Aorta (tissue), 5 donors: ENCODE measurements around the gene KDM5B. TPM values are rescaled to one million over a fixed set of nuclear protein-coding genes. Genes with fewer than 3 reads are reported as not detected.
A peak's percentile ranks its signal among the peaks of the same experiment; 100 is the strongest.

ENCODE experiments used
- ATAC-seq: fragments of 200-7000 bp; cut with Tn5 transposase; one replicate; pipeline ENCODE4 v1.9.1; 2022; ENCODE audit warnings: moderate library complexity; ENCODE audit not compliant: low FRiP score
- DNase-seq, 2 donors: peaks; one replicate each; pipeline ENCODE4 v3.0.0-alpha.2; 2020
- H3K27ac ChIP-seq, 2 donors: one replicate each; pipeline ENCODE4 v1.5.1; 2013; ENCODE audit warnings: low read length in 2 of 2, mild to moderate bottlenecking in 2 of 2, moderate library complexity in 2 of 2, control low read depth in 1 of 2, inconsistent platforms in 1 of 2, low read depth in 1 of 2
- H3K27me3 ChIP-seq, 2 donors: one replicate each; pipeline ENCODE4 v1.6.1; 2013; ENCODE audit warnings: control low read depth in 1 of 2, low read length in 1 of 2, mild to moderate bottlenecking in 1 of 2, moderate library complexity in 1 of 2; ENCODE audit not compliant: insufficient read depth in 2 of 2, control insufficient read depth in 1 of 2
- H3K36me3 ChIP-seq, 2 donors: one replicate each; pipeline ENCODE4 v1.6.1; 2013; ENCODE audit warnings: control low read depth in 1 of 2, low read length in 1 of 2, mild to moderate bottlenecking in 1 of 2; ENCODE audit not compliant: insufficient read depth in 2 of 2, control insufficient read depth in 1 of 2
- H3K4me1 ChIP-seq, 2 donors: one replicate each; pipeline ENCODE4 v1.6.1; 2013; ENCODE audit warnings: low read length in 2 of 2, control low read depth in 1 of 2, mild to moderate bottlenecking in 1 of 2, moderate library complexity in 1 of 2; ENCODE audit not compliant: insufficient read depth in 2 of 2, control insufficient read depth in 1 of 2
- H3K4me3 ChIP-seq, 2 donors: one replicate each; pipeline ENCODE4 v1.5.1; 2013; ENCODE audit warnings: low read length in 2 of 2, control low read depth in 1 of 2, mild to moderate bottlenecking in 1 of 2
- H3K9me3 ChIP-seq: one replicate; pipeline ENCODE4 v1.6.1; 2013; ENCODE audit warnings: mild to moderate bottlenecking, low read length; ENCODE audit not compliant: control insufficient read depth
- WGBS, 2 donors: extraction: QIAGEN DNeasy Blood & Tissue Kit; methylation state at CpG; one replicate each; pipeline ENCODE4 v1.1.7; 2013; 5-methylcytosine and 5-hydroxymethylcytosine counted together
- intact Hi-C, 2 donors: fragments of 100-400 bp; cut with DNase I; formaldehyde crosslinking; loops; one replicate each; pipeline versions ENCODE4 v1.14.2 to v1.15.0; 2022
- polyA plus RNA-seq, 2 donors: library from polyadenylated mRNA; stranded (reverse); fragments of 200-250 nt; gene quantifications; one replicate each; pipeline ENCODE4 v1.2.3, GENCODE V29; 2013
- total RNA-seq, 2 donors: library from RNA; stranded (reverse); fragmentation: NEBNext Ultra II Directional; extraction: Animal tissue kit (Norgen Biotek cat#: 25700); gene quantifications; one replicate each; pipeline ENCODE4 v1.2.1, GENCODE V29; 2021
- donor health status: healthy with polysubstance abuse.
- donor health status: Bipolar disorder and iron deficiency.
- donor health status: DM: no; HTN: no; CAD: no.
- donor health status: DM: no; HTN: no; CAD: no.
- donor health status: DM: yes; HTN: yes; CAD: no.

KDM5B gene
- total and polyA plus RNA-seq, 4 donors: 3.1 to 75.6 (median 33.1) TPM

DNA sequence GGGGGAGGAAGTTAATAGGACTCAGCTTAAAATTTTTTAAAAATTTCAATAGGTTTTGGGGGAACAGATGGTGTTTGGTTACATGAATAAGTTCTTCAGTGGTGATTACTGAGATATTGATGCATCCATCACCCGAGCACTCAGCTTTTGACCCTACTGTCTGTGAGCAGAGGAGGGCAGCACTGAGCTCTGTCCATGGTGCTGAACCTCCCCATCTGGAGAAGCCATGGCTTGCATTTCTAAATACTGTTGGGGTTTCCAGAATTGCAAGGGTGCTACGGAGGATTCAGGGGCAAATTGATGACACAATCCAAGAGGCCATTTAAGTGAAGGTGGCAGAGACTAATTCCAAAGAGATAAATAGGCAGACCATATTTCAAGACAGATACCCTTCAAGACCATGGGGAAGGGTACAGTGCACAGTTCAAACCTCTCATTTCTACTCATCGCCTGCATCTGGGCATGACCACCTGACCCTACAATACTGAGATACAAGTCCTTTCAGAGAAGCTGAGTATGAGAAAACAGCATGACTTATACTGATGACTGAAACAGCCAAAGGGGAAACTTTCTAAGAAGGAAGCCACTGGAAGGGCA lies 115.2 kb downstream of the KDM5B start:
- H3K27ac ChIP-seq: no peak overlapping the region
- DNase-seq: peak; percentile 75 to 83
- H3K9me3 ChIP-seq: no peaks in the 10 kb centered on the region
- no peaks in the 10 kb centered on the region for H3K36me3 ChIP-seq
- WGBS, 2 donors: 32 to 33% methylated on average over 3 of the region's 3 CpGs
- H3K27me3 ChIP-seq: peaks cover 0 to 2% of the 10 kb centered on the region in 2 donors
- intact Hi-C loops: no loop called here
- peak; percentile 68 for ATAC-seq
- H3K4me1 ChIP-seq: no peaks in the 10 kb centered on the region
- no peak overlapping the region for H3K4me3 ChIP-seq

DNA sequence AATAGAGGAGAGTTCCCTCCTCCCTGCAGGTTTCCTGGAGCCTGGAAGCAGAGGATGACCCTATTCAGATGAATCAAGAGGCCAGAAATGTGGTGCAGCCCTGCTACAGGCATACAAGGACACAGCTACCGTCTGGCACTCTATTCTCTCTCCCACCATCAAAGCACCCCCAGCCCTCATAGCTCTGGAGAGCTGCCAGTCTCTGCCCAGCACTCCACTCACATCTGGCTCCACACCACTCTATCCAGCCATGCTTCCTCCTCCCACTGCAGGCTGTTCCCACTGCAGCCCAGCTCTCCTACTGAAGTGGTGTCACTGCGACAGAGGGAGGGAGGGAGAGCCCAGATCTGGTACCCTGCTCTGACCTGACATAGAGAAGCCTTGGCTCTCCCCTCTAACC lies 116.4 kb downstream of the KDM5B start:
- no peak for ATAC-seq
- H3K27me3 ChIP-seq: peaks cover 0 to 2% of the 10 kb centered on the region in 2 donors
- 27 to 54% methylated on average over 1 to 2 of the region's 2 CpGs for WGBS, 2 donors

DNA sequence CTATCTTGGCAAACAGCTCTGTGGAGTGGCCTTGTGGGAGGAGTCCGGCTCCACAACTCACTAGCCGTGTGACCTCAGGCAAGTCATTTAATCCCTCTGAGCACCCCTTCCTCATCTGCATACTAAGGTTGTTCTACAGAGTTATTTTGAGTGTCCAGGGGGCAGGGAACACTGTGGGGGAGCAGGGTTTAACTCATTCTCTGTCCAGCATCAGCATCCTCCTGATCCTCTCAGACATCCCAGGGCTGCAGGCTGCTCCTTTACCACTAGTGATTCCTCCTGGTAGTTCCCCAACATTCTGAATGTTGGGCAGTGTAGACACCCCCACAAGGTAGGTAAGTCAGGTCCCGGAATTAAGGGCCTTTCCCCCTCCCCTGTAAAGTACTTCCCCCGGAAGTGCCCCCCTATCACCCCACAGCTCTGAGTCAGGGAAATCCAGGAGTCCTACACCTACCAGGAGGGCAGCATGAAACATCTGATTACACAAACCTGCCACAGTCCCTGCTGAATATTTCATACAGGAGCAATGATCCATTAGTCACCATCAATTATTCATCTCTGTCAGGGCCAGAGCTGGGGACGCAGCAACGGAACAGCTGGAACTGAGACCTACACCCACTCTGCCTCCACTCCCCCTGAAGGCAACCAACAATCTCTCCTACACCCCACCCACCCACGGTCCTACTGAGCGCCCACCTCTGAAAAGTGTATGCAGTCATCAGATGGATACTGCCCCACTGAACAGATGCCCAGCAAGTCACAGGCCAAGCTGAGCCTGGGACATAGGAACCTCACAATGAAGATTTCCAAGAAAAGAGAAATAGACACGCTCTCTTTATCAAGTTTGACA lies 118.5 kb downstream of the KDM5B start:
- Histone ChIP-seq H3K27me3 (peaks cover 0 to 2% of the 10 kb centered on the region in 2 donors), H3K27ac (no peak overlapping the region), H3K9me3 (no peaks in the 10 kb centered on the region), H3K36me3 (no peaks in the 10 kb centered on the region), H3K4me3 (no peak overlapping the region), H3K4me1 (no peaks in the 10 kb centered on the region)
- ATAC-seq: no peak
- intact Hi-C loops: no loop called here
- 63 to 65% methylated on average over 9 of the region's 9 CpGs for WGBS, 2 donors
- no peak for DNase-seq

More for the DNA sequence above, 116.4 kb downstream of the KDM5B start:
- H3K4me3 ChIP-seq: no peak overlapping the region
- intact Hi-C loops: no loop called here
- H3K4me1 ChIP-seq: no peaks in the 10 kb centered on the region
- DNase-seq: no peak
- H3K27ac ChIP-seq: no peak overlapping the region
- H3K9me3 ChIP-seq: no peaks in the 10 kb centered on the region
- H3K36me3 ChIP-seq: no peaks in the 10 kb centered on the region

DNA sequence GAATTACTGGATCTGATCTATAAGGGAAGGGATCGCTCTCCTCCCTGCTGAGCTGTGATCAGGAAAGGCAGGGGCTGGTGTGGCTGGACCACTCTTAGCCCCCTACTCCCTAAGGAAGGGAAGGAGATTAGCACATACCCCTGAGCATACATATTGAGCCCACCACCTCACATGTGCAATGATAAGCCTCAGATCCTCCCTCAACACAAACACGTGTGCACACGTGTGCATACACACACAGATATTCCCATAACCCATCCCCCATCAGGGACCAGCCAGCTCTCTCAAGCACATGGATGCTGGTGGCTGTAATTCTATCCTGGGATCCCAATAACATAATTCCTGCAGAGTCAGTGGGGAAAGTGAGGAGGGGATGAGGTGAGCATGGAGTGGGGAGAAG lies 119.1 kb downstream of the KDM5B start:
- no peak overlapping the region for H3K27ac ChIP-seq
- DNase-seq (no peak), ATAC-seq (no peak)
- H3K4me1 ChIP-seq: no peaks in the 10 kb centered on the region
- no peaks in the 10 kb centered on the region for H3K9me3 ChIP-seq
- peaks cover 0 to 2% of the 10 kb centered on the region in 2 donors for H3K27me3 ChIP-seq
- no peak overlapping the region for H3K4me3 ChIP-seq
- no peaks in the 10 kb centered on the region for H3K36me3 ChIP-seq
- intact Hi-C loops: no loop called here
- WGBS, 2 donors: 60 to 76% methylated on average over 3 of the region's 3 CpGs

DNA sequence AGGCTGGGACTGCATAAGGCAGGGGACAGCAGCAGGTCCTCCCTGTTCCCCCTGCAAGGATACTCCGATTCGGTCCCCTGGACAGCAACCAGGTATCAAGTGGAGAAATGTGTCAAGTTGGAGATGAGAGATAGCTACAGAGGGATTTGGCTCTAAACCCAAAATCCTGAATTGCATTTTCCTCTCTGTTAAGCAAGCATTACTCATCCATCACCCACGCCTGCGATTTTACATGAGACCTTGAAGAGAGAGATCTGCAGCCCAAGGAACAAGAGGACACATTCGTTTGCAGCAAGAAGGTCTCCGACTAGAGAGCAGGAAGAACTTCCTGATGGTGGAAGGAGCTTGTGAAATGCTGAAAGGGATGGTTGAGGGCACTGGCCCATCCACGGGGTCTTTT lies 119.8 kb downstream of the KDM5B start:
- H3K27me3 ChIP-seq: peaks cover 0 to 2% of the 10 kb centered on the region in 2 donors
- no peak overlapping the region for H3K27ac ChIP-seq
- H3K9me3 ChIP-seq: no peaks in the 10 kb centered on the region
- intact Hi-C loops: no loop called here
- H3K4me1 ChIP-seq: no peaks in the 10 kb centered on the region
- no peak overlapping the region for H3K4me3 ChIP-seq
- WGBS, 2 donors: 71 to 76% methylated on average over 7 of the region's 7 CpGs
- no peaks in the 10 kb centered on the region for H3K36me3 ChIP-seq
- ATAC-seq (no peak), DNase-seq (no peak)

DNA sequence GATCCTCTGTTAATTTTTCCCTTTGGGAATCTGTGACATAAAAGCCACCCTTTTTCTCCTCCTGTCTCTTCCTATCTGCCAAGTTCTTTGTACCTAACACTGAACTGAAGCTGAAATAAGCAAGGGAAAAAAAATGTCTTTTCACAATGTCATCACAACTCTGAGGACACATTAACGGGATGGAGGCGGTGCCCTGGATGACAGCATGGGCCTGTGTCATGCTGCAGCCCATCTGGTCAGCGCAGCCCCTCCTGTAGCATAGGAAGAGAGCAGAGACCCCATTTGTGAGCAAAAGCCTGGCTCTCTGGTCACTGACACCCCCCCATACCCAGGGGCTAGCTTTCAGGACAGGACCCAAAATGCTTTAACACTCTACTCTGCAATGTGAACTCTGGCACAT lies 120.4 kb downstream of the KDM5B start:
- 72 to 79% methylated on average over 3 of the region's 3 CpGs for WGBS, 2 donors
- intact Hi-C loops: no loop called here
- no peak for ATAC-seq
- H3K4me3 ChIP-seq: no peak overlapping the region
- no peaks in the 10 kb centered on the region for H3K9me3 ChIP-seq
- peaks cover 0 to 2% of the 10 kb centered on the region in 2 donors for H3K27me3 ChIP-seq
- DNase-seq: no peak
- H3K4me1 ChIP-seq: no peaks in the 10 kb centered on the region
- H3K36me3 ChIP-seq: no peaks in the 10 kb centered on the region
- H3K27ac ChIP-seq: no peak overlapping the region

DNA sequence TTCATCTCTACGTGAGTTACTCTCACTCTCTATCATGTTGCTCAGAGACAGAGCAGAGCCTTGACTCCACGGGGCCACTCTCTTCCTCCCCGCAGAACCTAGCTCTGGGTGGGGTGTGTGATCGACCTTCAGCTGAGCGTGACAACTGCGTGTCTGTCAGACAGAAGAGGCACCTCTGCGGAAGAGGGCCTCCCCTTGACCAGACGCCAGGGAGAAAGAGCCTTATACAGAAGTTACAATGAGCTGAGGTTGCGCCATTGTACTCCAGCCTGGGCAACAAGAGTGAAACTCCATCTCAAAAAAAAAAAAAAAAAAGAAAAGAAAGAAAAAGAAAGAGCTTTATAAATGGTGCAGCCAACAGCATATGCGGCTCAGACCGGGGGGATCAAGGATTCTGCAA lies 120.9 kb downstream of the KDM5B start:
- WGBS, 2 donors: 68 to 71% methylated on average over 11 of the region's 11 CpGs
- Histone ChIP-seq H3K4me3 (no peak overlapping the region), H3K36me3 (no peaks in the 10 kb centered on the region), H3K9me3 (no peaks in the 10 kb centered on the region), H3K27ac (no peak overlapping the region), H3K4me1 (no peaks in the 10 kb centered on the region), H3K27me3 (peaks cover 0 to 2% of the 10 kb centered on the region in 2 donors)
- intact Hi-C loops: no loop called here
- ATAC-seq: no peak
- no peak for DNase-seq

DNA sequence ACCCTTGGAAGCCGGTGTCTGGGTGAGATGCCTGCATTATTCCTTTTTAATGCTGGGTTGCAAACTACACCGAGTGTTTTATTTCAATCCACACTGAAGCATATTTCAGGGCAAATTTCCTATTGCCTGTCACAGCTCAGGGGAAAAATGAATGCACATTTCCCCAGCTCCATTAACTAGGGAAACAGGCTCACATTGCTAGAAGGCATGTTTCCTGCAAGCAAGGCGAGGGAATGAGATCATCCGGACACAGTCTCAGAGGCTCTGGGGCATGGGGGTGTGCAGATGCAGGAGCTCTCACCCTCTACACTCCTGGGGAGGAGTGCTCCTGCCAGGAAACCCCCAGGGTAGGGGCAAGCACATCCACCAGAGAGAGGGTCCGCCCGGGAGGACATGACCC lies 122.6 kb downstream of the KDM5B start:
- Histone ChIP-seq H3K27ac (no peak overlapping the region), H3K27me3 (peaks cover 0 to 2% of the 10 kb centered on the region in 2 donors), H3K4me1 (no peaks in the 10 kb centered on the region), H3K36me3 (no peaks in the 10 kb centered on the region), H3K9me3 (no peaks in the 10 kb centered on the region), H3K4me3 (no peak overlapping the region)
- ATAC-seq (no peak), DNase-seq (no peak)
- intact Hi-C loops: no loop called here
- 64 to 65% methylated on average over 6 of the region's 6 CpGs for WGBS, 2 donors

DNA sequence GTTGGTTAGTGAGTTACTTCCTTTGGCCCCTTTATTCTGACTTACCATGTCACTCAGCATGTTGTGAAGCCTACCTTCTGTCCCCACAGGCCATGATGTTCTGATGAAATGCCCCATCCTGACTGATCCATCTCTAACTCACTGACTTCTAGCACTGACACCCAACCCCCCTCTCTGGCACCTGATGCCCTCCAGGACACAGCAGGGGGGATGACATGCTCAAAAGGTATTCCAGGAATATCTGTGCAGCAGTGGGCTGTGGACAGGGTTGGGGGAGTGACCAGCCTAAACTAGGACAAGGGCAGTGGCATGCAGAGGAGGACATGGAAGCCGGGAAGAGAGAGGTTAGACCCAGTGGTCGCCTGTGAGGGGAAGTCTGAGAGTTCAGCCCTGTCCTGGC lies 123.5 kb downstream of the KDM5B start:
- H3K27me3 ChIP-seq: no peaks in the 10 kb centered on the region
- no peaks in the 10 kb centered on the region for H3K9me3 ChIP-seq
- no peak for DNase-seq
- intact Hi-C loops: no loop called here
- 57 to 58% methylated on average over 2 of the region's 2 CpGs for WGBS, 2 donors
- no peak overlapping the region for H3K27ac ChIP-seq
- H3K36me3 ChIP-seq: no peaks in the 10 kb centered on the region
- H3K4me1 ChIP-seq: no peaks in the 10 kb centered on the region
- no peak overlapping the region for H3K4me3 ChIP-seq
- no peak for ATAC-seq
